GM18873 (cell line): Measurements from ENCODE around the gene SORL1-AS1.
"Not testable (repeated sequence)": the region's sequence is repeated elsewhere in the genome, so short reads cannot be mapped to it uniquely, and the experiment has no call there.

Source experiments
- ATAC-seq: cut with Tn5 transposase; IDR thresholded peaks from one replicate; pipeline ENCODE4 v1.9.1; 2021; ENCODE audit warnings: mild to moderate bottlenecking, moderate library complexity, moderate number of reproducible peaks; ENCODE audit not compliant: unreplicated experiment, low FRiP score

Gene SORL1-AS1

GRCh38 chr11:121435132-121435531 is 17.6 kb downstream of the SORL1-AS1 start:
- no peak for ATAC-seq

- ATAC-seq = no peak
These were observed 20.8 kb downstream of the SORL1-AS1 start for GRCh38 chr11:121431820-121432526.

- ATAC-seq = no peak
These were observed 23.2 kb downstream of the SORL1-AS1 start for GRCh38 chr11:121429556-121429955.

- ATAC-seq = no peak
These were observed 25.4 kb downstream of the SORL1-AS1 start for GRCh38 chr11:121427400-121427744.

GRCh38 chr11:121426476-121427399 is 26.0 kb downstream of the SORL1-AS1 start:
- no peak for ATAC-seq

- ATAC-seq = no peak
These were observed 26.9 kb downstream of the SORL1-AS1 start for GRCh38 chr11:121425828-121426227.

GRCh38 chr11:121422675-121423074 is 30.1 kb downstream of the SORL1-AS1 start:
- no peak for ATAC-seq

GRCh38 chr11:121421149-121421901 is 31.4 kb downstream of the SORL1-AS1 start:
- ATAC-seq = no peak

- no peak for ATAC-seq
These were observed 32.4 kb downstream of the SORL1-AS1 start for GRCh38 chr11:121420398-121420797.

- no peak for ATAC-seq
These were observed 32.9 kb downstream of the SORL1-AS1 start for GRCh38 chr11:121419836-121420235.

GRCh38 chr11:121418625-121419114 is 34.1 kb downstream of the SORL1-AS1 start:
- no peak for ATAC-seq

GRCh38 chr11:121417607-121418006 is 35.2 kb downstream of the SORL1-AS1 start:
- ATAC-seq = no peak

GRCh38 chr11:121417055-121417551 is 35.7 kb downstream of the SORL1-AS1 start:
- ATAC-seq = no peak

- no peak for ATAC-seq
These were observed 36.9 kb downstream of the SORL1-AS1 start for GRCh38 chr11:121415856-121416255.

GRCh38 chr11:121414141-121414913 is 38.4 kb downstream of the SORL1-AS1 start:
- ATAC-seq = no peak

- ATAC-seq = no peak
These were observed 39.9 kb downstream of the SORL1-AS1 start for GRCh38 chr11:121412711-121413415.

GRCh38 chr11:121412000-121412587 is 40.7 kb downstream of the SORL1-AS1 start:
- ATAC-seq = no peak

GRCh38 chr11:121411330-121411729 is 41.4 kb downstream of the SORL1-AS1 start:
- ATAC-seq = not testable (repeated sequence)

- not testable (repeated sequence) for ATAC-seq
These were observed 42.7 kb downstream of the SORL1-AS1 start for GRCh38 chr11:121410041-121410440.
